ENCODE results near the gene SHC1.

SHC1 gene

GRCh38 chr1:154969246-154969645, 1.3 kb downstream of the SHC1 start:
- no peak for TF ChIP-seq CTCF (conservative IDR thresholded peaks at IDR 0.05; ENCODE audit: low read length)
- peak overlapping the region; percentile 81 for H3K4me3 ChIP-seq (ENCODE audit: low read length)
- no peak for DNase-seq (ENCODE audit: low read depth)

- peak overlapping the region; percentile 81 for H3K4me3 ChIP-seq (ENCODE audit: low read length)
- no peak for DNase-seq (ENCODE audit: low read depth)
- TF ChIP-seq CTCF (conservative IDR thresholded peaks at IDR 0.05; ENCODE audit: low read length) = no peak
Measured at GRCh38 chr1:154968731-154969130, 1.8 kb downstream of the SHC1 start.

GRCh38 chr1:154967331-154967950, 3.1 kb downstream of the SHC1 start:
- peak overlapping the region; percentile 20 for H3K4me3 ChIP-seq (ENCODE audit: low read length)
- TF ChIP-seq CTCF (conservative IDR thresholded peaks at IDR 0.05; ENCODE audit: low read length) = no peak

GRCh38 chr1:154966111-154966510, 4.4 kb downstream of the SHC1 start:
- no peak for DNase-seq (ENCODE audit: low read depth)
- no peak for TF ChIP-seq CTCF (conservative IDR thresholded peaks at IDR 0.05; ENCODE audit: low read length)
- no peak overlapping the region for H3K4me3 ChIP-seq (ENCODE audit: low read length)

More at GRCh38 chr1:154967331-154967950, 3.1 kb downstream of the SHC1 start:
- no peak for DNase-seq (ENCODE audit: low read depth)

- DNase-seq (ENCODE audit: low read depth) = no peak
- TF ChIP-seq CTCF (conservative IDR thresholded peaks at IDR 0.05; ENCODE audit: low read length) = no peak
- no peak overlapping the region for H3K4me3 ChIP-seq (ENCODE audit: low read length)
Measured at GRCh38 chr1:154964359-154964758, 6.2 kb downstream of the SHC1 start.

- no peak for TF ChIP-seq CTCF (conservative IDR thresholded peaks at IDR 0.05; ENCODE audit: low read length)
- no peak overlapping the region for H3K4me3 ChIP-seq (ENCODE audit: low read length)
- DNase-seq (ENCODE audit: low read depth) = no peak
Measured at GRCh38 chr1:154963643-154964042, 6.9 kb downstream of the SHC1 start.

- H3K4me3 ChIP-seq (ENCODE audit: low read length) = peak overlapping the region; percentile 72
- DNase-seq (ENCODE audit: low read depth) = no peak
- no peak for TF ChIP-seq CTCF (conservative IDR thresholded peaks at IDR 0.05; ENCODE audit: low read length)
Measured at GRCh38 chr1:154962795-154963330, 7.7 kb downstream of the SHC1 start.

All from AG10803 (cell line).